CD4-positive, alpha-beta T cell (primary cell): Measurements from ENCODE around the gene HSPA1B. TPM values are rescaled to one million over a fixed set of nuclear protein-coding genes. Genes with fewer than 3 reads are reported as not detected.
"Not testable (repeated sequence)": the region's sequence is repeated elsewhere in the genome, so short reads cannot be mapped to it uniquely, and the experiment has no call there.

Source experiments
- ATAC-seq: fragments of 200-7000 bp; cut with Tn5 transposase; one replicate; pipeline ENCODE4 v1.10.0; 2022; ENCODE audit warnings: mild to moderate bottlenecking; ENCODE audit not compliant: poor library complexity
- CTCF ChIA-PET: fragments of 350-600 bp; sonication (Branson Sonifier 250); formaldehyde crosslinking; loops from one replicate; lab custom pipeline; 2021; ENCODE audit warnings: antibody characterized with exemption, inconsistent platforms; lab: Charles Lee
- POLR2A ChIA-PET: fragments of 350-600 bp; sonication (Branson Sonifier 250); formaldehyde crosslinking; loops from one replicate; lab custom pipeline; 2021; ENCODE audit warnings: antibody characterized with exemption, inconsistent platforms; lab: Charles Lee
- DNase-seq, 14 experiments: peaks; one replicate each; pipeline ENCODE4 v3.0.0-alpha.2; 2013 to 2020; ENCODE audit warnings: mixed read lengths in 2 of 14
- H3K27ac ChIP-seq, 2 donors: one replicate each; pipeline versions ENCODE4 v1.5.1 to v1.7.0; 2013; ENCODE audit warnings: low read length in 2 of 2, low read depth in 1 of 2, mild to moderate bottlenecking in 1 of 2
- H3K27me3 ChIP-seq, 2 experiments: 1 replicate in 1 of 2; 2 replicates in 1 of 2; pipeline versions ENCODE4 v1.6.1 to v1.7.0; 2013; ENCODE audit warnings: low read length in 2 of 2, control low read depth in 1 of 2, mild to moderate bottlenecking in 1 of 2, moderate library complexity in 1 of 2; ENCODE audit not compliant: insufficient read depth in 2 of 2, control insufficient read depth in 1 of 2
- H3K36me3 ChIP-seq: one replicate; pipeline ENCODE4 v1.6.1; 2013; ENCODE audit warnings: low read length, control low read depth; ENCODE audit not compliant: insufficient read depth
- H3K4me1 ChIP-seq: one replicate; pipeline ENCODE4 v1.6.1; 2013; ENCODE audit warnings: low read length, control low read depth; ENCODE audit not compliant: insufficient read depth
- H3K4me3 ChIP-seq: one replicate; pipeline ENCODE4 v1.5.1; 2013; ENCODE audit warnings: mild to moderate bottlenecking, low read length, moderate library complexity
- H3K9me3 ChIP-seq, 2 experiments: 1 replicate in 1 of 2; 2 replicates in 1 of 2; pipeline versions ENCODE4 v1.6.1 to v1.7.0; 2013; ENCODE audit warnings: low read length in 2 of 2, mild to moderate bottlenecking in 2 of 2, control low read depth in 1 of 2, moderate library complexity in 1 of 2; ENCODE audit not compliant: control insufficient read depth in 1 of 2, insufficient read depth in 1 of 2
- H3K27ac Mint-ChIP-seq: one replicate; pipeline ENCODE4 v1.8.0; 2020; ENCODE audit warnings: mixed read lengths
- H3K27me3 Mint-ChIP-seq: one replicate; pipeline ENCODE4 v1.8.0; 2021; ENCODE audit warnings: mixed read lengths
- H3K36me3 Mint-ChIP-seq: one replicate; pipeline ENCODE4 v1.8.0; 2021; ENCODE audit warnings: low read depth, mixed read lengths
- H3K4me1 Mint-ChIP-seq: one replicate; pipeline ENCODE4 v1.8.0; 2021; ENCODE audit warnings: low read depth, mixed read lengths
- H3K4me3 Mint-ChIP-seq: one replicate; pipeline ENCODE4 v1.8.0; 2020; ENCODE audit warnings: mild to moderate bottlenecking, mixed read lengths
- H3K9me3 Mint-ChIP-seq: one replicate; pipeline ENCODE4 v1.8.0; 2020; ENCODE audit warnings: mixed read lengths
- CTCF ChIP-seq: fragments of 200-600 bp; IDR thresholded peaks from one replicate; pipeline ENCODE4 v1.8.0; 2022; ENCODE audit warnings: antibody characterized with exemption, mild to moderate bottlenecking
- intact Hi-C, 2 experiments: fragments of 100-400 bp; cut with DNase I in 1 of 2; cut with micrococcal nuclease in 1 of 2; formaldehyde crosslinking; loops; one replicate each; pipeline versions ENCODE4 v1.15.1 to v1.9.0; 2023 to 2025; cut with DNase I, micrococcal nuclease
- total RNA-seq, 174 experiments: library from RNA in 2 of 174; stranded (reverse) in 2 of 174; gene quantifications; one replicate each; pipeline ENCODE4 v1.2.3 and lab custom pipeline; 2021 to 2026

The HSPA1B gene
- total RNA-seq, 2 experiments from 2014 or later = 8.3 to 9.8 TPM

GRCh38 chr6:31864123-31864562 lies 36.6 kb downstream of the HSPA1B start:
- peaks cover 37% of the 10 kb centered on the region for H3K4me1 ChIP-seq
- peak overlapping the region; percentile 69 for H3K4me3 ChIP-seq
- CTCF ChIA-PET = interaction anchor here (0.6 to 2.2 kb wide), 6 partner anchors 26 to 366 kb away, joined by 3 to 11 read pairs (median 4); partner anchors contain the start of gene MICB
- peaks cover 20% of the 10 kb centered on the region for H3K36me3 ChIP-seq
- POLR2A ChIA-PET = interaction anchor here (0.6 to 2.9 kb wide), 14 partner anchors 29 to 956 kb away, joined by 3 to 36 read pairs (median 6); partner anchors contain the start of genes BAG6, DDX39B, EHMT2 and HSPA1B
- H3K27me3 ChIP-seq, ATAC-seq, H3K9me3 ChIP-seq, H3K9me3 Mint-ChIP-seq, H3K27me3 Mint-ChIP-seq, DNase-seq: not testable (repeated sequence)
- peaks cover 28% of the 10 kb centered on the region for H3K4me1 Mint-ChIP-seq
- peaks cover 27% of the 10 kb centered on the region for H3K36me3 Mint-ChIP-seq
- intact Hi-C loops = loop anchor here (1.0 to 10.0 kb wide), 3 partner anchors 136 to 1431 kb away; partner anchors contain the start of gene RGL2 (in 1 of the 2)
- peak overlapping the region in 1 of 2 donors; percentile 9 for H3K27ac ChIP-seq
- peak overlapping the region; percentile 88 for H3K4me3 Mint-ChIP-seq
- H3K27ac Mint-ChIP-seq = peak overlapping the region; percentile 91
- TF ChIP-seq CTCF = peak; percentile 4

DNA sequence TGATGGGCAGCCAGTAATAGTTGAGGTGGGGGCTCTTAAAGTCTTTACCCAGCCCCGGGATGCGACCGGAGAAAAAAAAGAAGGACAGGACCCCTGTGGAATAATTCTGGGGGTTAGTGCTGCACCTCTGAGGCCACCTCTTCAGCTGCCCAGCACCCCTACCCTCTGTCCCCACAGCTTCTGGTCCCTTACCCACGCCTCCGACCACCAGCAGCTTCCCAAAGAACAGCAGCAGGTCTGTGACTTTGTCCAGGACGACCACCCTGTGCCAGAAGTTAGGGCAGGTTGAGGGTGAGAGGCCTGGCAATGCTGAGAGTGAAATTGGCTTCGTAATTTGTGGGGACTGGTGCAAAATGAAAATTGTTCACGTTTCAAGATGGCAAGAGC lies 37.3 kb downstream of the HSPA1B start:
- DNase-seq = no peak
- ChIA-PET CTCF (interaction anchor here (1.3 kb wide), 1 partner anchor 24 kb away, joined by 3 read pairs; no protein-coding TSS in a partner anchor), POLR2A (interaction anchor here (0.8 to 1.4 kb wide), 3 partner anchors 33 to 324 kb away, joined by 3 to 5 read pairs (median 3); partner anchors contain the start of genes DDX39B and EHMT2)
- Mint-ChIP-seq H3K9me3 (no peaks in the 10 kb centered on the region), H3K27ac (no peak overlapping the region), H3K4me1 (peaks cover 28% of the 10 kb centered on the region), H3K4me3 (peak overlapping the region; percentile 88), H3K27me3 (no peaks in the 10 kb centered on the region), H3K36me3 (peaks cover 21% of the 10 kb centered on the region)
- Histone ChIP-seq H3K4me1 (peaks cover 37% of the 10 kb centered on the region), H3K27ac (no peak overlapping the region), H3K9me3 (no peaks in the 10 kb centered on the region), H3K4me3 (no peak overlapping the region), H3K36me3 (peaks cover 13% of the 10 kb centered on the region), H3K27me3 (no peaks in the 10 kb centered on the region)
- ATAC-seq = no peak
- no peak for TF ChIP-seq CTCF
- intact Hi-C loops = loop anchor here (1.0 to 10.0 kb wide), 3 partner anchors 137 to 1430 kb away; partner anchors contain the start of gene RGL2 (in 1 of the 2)

GRCh38 chr6:31865205-31866118 lies 37.9 kb downstream of the HSPA1B start:
- TF ChIP-seq CTCF = no peak
- Mint-ChIP-seq H3K36me3 (peaks cover 15% of the 10 kb centered on the region), H3K9me3 (no peaks in the 10 kb centered on the region), H3K4me3 (peak overlapping the region; percentile 34), H3K4me1 (peaks cover 28% of the 10 kb centered on the region), H3K27me3 (no peaks in the 10 kb centered on the region), H3K27ac (no peak overlapping the region)
- Histone ChIP-seq H3K27ac (no peak overlapping the region), H3K9me3 (no peaks in the 10 kb centered on the region), H3K4me3 (no peak overlapping the region), H3K4me1 (peaks cover 37% of the 10 kb centered on the region), H3K36me3 (peaks cover 7% of the 10 kb centered on the region), H3K27me3 (no peaks in the 10 kb centered on the region)
- CTCF ChIA-PET = interaction anchor here (1.3 to 1.6 kb wide), 2 partner anchors 23 to 136 kb away, joined by 3 to 4 read pairs; no protein-coding TSS in a partner anchor
- DNase-seq = no peak
- POLR2A ChIA-PET = interaction anchor here (1.4 kb wide), 1 partner anchor 324 kb away, joined by 5 read pairs; the partner anchor contains the start of gene DDX39B
- intact Hi-C loops = loop anchor here in 1 of 2 experiments (10.0 kb wide), 1 partner anchor 1429 kb away; the partner anchor contains the start of gene RGL2
- ATAC-seq = no peak

GRCh38 chr6:31868658-31868971 lies 41.1 kb downstream of the HSPA1B start:
- H3K36me3 ChIP-seq, ATAC-seq, H3K27me3 ChIP-seq, H3K27ac ChIP-seq, H3K9me3 ChIP-seq, DNase-seq, H3K4me3 Mint-ChIP-seq, H3K9me3 Mint-ChIP-seq, CTCF ChIA-PET, POLR2A ChIA-PET, H3K27ac Mint-ChIP-seq, H3K27me3 Mint-ChIP-seq, H3K4me1 Mint-ChIP-seq, H3K4me3 ChIP-seq, H3K36me3 Mint-ChIP-seq: not testable (repeated sequence)
- intact Hi-C loops = loop anchor here in 1 of 2 experiments (10.0 kb wide), 1 partner anchor 1426 kb away; the partner anchor contains the start of gene RGL2
- peaks cover 20% of the 10 kb centered on the region for H3K4me1 ChIP-seq
